Mammary epithelial cell (primary cell): Measurements from ENCODE around the gene VWA3B.

ENCODE experiments used
- EZH2 ChIP-seq: IDR thresholded peaks from 2 replicates; pipeline ENCODE4 v1.6.1; 2012; ENCODE audit warnings: low read length, inconsistent platforms, borderline replicate concordance
- TF ChIP-seq, protein P1 (sequence below), 2 donors: IDR thresholded peaks in 1 of 2; conservative IDR thresholded peaks in 1 of 2; 2 replicates each; pipeline ENCODE4 v1.5.1; 2011 to 2012; ENCODE audit warnings: inconsistent platforms in 2 of 2, low read length in 2 of 2, mild to moderate bottlenecking in 2 of 2, control low read depth in 1 of 2, low read depth in 1 of 2; ENCODE audit not compliant: insufficient read depth in 1 of 2; ENCODE audit errors: extremely low read depth in 1 of 2

DNA sequence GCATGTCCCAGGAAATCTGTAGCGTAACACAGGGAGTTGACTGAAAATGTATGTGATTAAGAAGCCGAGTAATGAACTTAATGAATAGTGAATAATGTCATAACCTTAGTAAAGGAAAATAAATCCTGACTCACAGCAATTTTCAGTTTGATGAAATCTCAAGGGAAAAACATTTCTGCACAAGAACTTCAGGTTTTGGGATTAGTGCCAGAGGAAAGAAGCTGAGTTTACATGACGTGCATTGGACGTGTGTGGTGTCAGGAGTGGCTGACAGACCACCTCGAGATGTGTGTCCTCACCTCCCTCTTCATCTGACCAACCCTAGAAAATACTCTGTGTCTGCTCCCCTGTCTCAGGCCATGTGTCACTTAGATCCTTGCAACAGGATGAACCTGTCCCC lies 39.1 kb downstream of the VWA3B start:
- TF ChIP-seq EZH2: no peak
- TF ChIP-seq, protein P1, sequence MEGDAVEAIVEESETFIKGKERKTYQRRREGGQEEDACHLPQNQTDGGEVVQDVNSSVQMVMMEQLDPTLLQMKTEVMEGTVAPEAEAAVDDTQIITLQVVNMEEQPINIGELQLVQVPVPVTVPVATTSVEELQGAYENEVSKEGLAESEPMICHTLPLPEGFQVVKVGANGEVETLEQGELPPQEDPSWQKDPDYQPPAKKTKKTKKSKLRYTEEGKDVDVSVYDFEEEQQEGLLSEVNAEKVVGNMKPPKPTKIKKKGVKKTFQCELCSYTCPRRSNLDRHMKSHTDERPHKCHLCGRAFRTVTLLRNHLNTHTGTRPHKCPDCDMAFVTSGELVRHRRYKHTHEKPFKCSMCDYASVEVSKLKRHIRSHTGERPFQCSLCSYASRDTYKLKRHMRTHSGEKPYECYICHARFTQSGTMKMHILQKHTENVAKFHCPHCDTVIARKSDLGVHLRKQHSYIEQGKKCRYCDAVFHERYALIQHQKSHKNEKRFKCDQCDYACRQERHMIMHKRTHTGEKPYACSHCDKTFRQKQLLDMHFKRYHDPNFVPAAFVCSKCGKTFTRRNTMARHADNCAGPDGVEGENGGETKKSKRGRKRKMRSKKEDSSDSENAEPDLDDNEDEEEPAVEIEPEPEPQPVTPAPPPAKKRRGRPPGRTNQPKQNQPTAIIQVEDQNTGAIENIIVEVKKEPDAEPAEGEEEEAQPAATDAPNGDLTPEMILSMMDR (conservative IDR thresholded peaks at IDR 0.05 in 1 of 2, IDR thresholded peaks at IDR 0.05 in 1 of 2; ENCODE audit: extremely low read depth in 1 of 2, insufficient read depth in 1 of 2, low read depth in 1 of 2, low read length in 2 of 2): no peak
